Lung (tissue), 16 donors: ENCODE data around the gene PCDHA13. TPM values are rescaled to one million over a fixed set of nuclear protein-coding genes. Genes with fewer than 3 reads are reported as not detected.
"Not testable (repeated sequence)": the region's sequence is repeated elsewhere in the genome, so short reads cannot be mapped to it uniquely, and the experiment has no call there.

Source experiments
- ATAC-seq: fragments of 200-7000 bp; cut with Tn5 transposase; one replicate; pipeline ENCODE4 v1.9.1; 2020; ENCODE audit warnings: moderate number of reproducible peaks; ENCODE audit not compliant: insufficient read depth, low FRiP score
- DNase-seq, 3 donors: peaks; one replicate each; pipeline ENCODE4 v3.0.0-alpha.2; 2013 to 2017
- H3K27ac ChIP-seq, 2 donors: one replicate each; pipeline ENCODE4 v1.5.1; 2013; ENCODE audit warnings: mild to moderate bottlenecking in 2 of 2, moderate library complexity in 2 of 2, control low read depth in 1 of 2, inconsistent platforms in 1 of 2, low read depth in 1 of 2, low read length in 1 of 2
- H3K27me3 ChIP-seq, 3 donors: one replicate each; pipeline ENCODE4 v1.5.1; 2013; ENCODE audit warnings: low read length in 2 of 3; ENCODE audit not compliant: control insufficient read depth in 3 of 3, insufficient read depth in 3 of 3
- H3K36me3 ChIP-seq, 4 donors: one replicate each; pipeline ENCODE4 v1.5.1; 2013; ENCODE audit warnings: low read length in 4 of 4, mild to moderate bottlenecking in 1 of 4, moderate library complexity in 1 of 4; ENCODE audit not compliant: control insufficient read depth in 4 of 4, insufficient read depth in 4 of 4
- H3K4me1 ChIP-seq, 5 donors: one replicate each; pipeline ENCODE4 v1.5.1; 2013; ENCODE audit warnings: low read length in 5 of 5, mild to moderate bottlenecking in 2 of 5, moderate library complexity in 1 of 5; ENCODE audit not compliant: control insufficient read depth in 5 of 5, insufficient read depth in 5 of 5
- H3K4me3 ChIP-seq: one replicate; pipeline ENCODE4 v1.5.1; 2013; ENCODE audit warnings: mild to moderate bottlenecking, control low read depth, moderate library complexity
- H3K9ac ChIP-seq, 2 donors: one replicate each; pipeline ENCODE4 v1.5.1; 2013; ENCODE audit warnings: low read length in 2 of 2, control low read depth in 1 of 2; ENCODE audit not compliant: insufficient read depth in 1 of 2
- H3K9me3 ChIP-seq, 4 donors: one replicate each; pipeline ENCODE4 v1.5.1; 2013; ENCODE audit warnings: low read length in 3 of 4, mild to moderate bottlenecking in 1 of 4, moderate library complexity in 1 of 4; ENCODE audit not compliant: control insufficient read depth in 4 of 4, insufficient read depth in 3 of 4
- WGBS, 2 donors: extraction: QIAGEN DNeasy Blood & Tissue Kit; methylation state at CpG; one replicate each; pipeline ENCODE4 v1.1.7; 2013; 5-methylcytosine and 5-hydroxymethylcytosine counted together
- long read RNA-seq, 5 donors: transcript quantifications; one replicate each; lab custom pipeline, GENCODE V29; 2026
- polyA plus RNA-seq, 2 donors: library from polyadenylated mRNA; stranded (reverse); fragments of 200-250 nt; gene quantifications; one replicate each; pipeline ENCODE4 v1.2.1, GENCODE V29; 2013
- total RNA-seq, 2 donors: library from RNA; depleted of rRNA in 1 of 2; stranded (reverse); fragments of >200 nt in 1 of 2; gene quantifications; one replicate each; pipeline ENCODE4 v1.2.1, GENCODE V29; 2014 to 2021
- TF ChIP-seq, protein P1 (sequence below): IDR thresholded peaks from 2 replicates; pipeline ENCODE4 v1.5.1; 2012; ENCODE audit warnings: mild to moderate bottlenecking; ENCODE audit errors: control extremely low read depth, extremely low read depth
- donor health status: control.
- donor health status: control.
- donor health status: Bipolar disorder and iron deficiency.
- donor health status: healthy.
- donor health status: DM: yes; HTN: yes; CAD: no.

Gene PCDHA13, protein sequence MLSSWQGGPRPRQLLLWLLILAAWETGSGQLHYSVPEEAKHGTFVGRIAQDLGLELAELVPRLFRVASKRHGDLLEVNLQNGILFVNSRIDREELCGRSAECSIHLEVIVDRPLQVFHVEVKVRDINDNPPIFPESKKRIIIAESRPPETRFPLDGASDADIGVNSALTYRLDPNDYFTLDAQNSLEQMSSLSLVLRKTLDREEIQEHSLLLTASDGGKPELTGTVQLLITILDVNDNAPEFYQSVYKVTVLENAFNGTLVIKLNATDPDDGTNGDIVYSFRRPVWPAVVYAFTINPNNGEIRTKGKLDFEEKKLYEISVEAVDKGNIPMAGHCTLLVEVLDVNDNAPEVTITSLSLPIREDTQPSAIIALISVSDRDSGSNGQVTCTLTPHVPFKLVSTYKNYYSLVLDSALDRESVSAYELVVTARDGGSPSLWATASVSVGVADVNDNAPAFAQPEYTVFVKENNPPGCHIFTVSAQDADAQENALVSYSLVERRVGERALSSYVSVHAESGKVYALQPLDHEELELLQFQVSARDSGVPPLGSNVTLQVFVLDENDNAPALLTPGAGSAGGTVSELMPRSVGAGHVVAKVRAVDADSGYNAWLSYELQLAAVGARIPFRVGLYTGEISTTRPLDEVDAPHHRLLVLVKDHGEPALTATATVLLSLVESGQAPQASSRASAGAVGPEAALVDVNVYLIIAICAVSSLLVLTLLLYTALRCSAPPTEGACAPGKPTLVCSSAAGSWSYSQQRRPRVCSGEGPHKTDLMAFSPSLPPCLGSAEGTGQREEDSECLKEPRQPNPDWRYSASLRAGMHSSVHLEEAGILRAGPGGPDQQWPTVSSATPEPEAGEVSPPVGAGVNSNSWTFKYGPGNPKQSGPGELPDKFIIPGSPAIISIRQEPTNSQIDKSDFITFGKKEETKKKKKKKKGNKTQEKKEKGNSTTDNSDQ
- total RNA-seq (1 to 10 TPM in 1 of 2 donors, under 1 TPM in 1; 0.77 to 2.9 TPM), polyA plus RNA-seq (1 to 10 TPM in 1 of 2 donors, under 1 TPM in 1; 0.15 to 1.0 TPM)
- long read RNA-seq, donor 1, partial matches to known transcripts, result 0 of 1 reads
- long read RNA-seq, donor 1, other reads (novel, unspliced or antisense), result 0 of 1 reads
- long read RNA-seq, donor 2, result 0 reads
- long read RNA-seq, donor 3, result 0 reads
- long read RNA-seq, donor 4, result 0 reads
- long read RNA-seq, donor 5, result 0 reads

- no peak within 1 kb of the TSS for H3K27ac ChIP-seq
- peaks cover 0 to 5% (median 0%) of the 10 kb centered on the region in 5 donors for H3K4me1 ChIP-seq
- peaks cover 4 to 26% (median 7%) of the 10 kb centered on the region in 4 donors for H3K9me3 ChIP-seq
- TF ChIP-seq, protein P1, sequence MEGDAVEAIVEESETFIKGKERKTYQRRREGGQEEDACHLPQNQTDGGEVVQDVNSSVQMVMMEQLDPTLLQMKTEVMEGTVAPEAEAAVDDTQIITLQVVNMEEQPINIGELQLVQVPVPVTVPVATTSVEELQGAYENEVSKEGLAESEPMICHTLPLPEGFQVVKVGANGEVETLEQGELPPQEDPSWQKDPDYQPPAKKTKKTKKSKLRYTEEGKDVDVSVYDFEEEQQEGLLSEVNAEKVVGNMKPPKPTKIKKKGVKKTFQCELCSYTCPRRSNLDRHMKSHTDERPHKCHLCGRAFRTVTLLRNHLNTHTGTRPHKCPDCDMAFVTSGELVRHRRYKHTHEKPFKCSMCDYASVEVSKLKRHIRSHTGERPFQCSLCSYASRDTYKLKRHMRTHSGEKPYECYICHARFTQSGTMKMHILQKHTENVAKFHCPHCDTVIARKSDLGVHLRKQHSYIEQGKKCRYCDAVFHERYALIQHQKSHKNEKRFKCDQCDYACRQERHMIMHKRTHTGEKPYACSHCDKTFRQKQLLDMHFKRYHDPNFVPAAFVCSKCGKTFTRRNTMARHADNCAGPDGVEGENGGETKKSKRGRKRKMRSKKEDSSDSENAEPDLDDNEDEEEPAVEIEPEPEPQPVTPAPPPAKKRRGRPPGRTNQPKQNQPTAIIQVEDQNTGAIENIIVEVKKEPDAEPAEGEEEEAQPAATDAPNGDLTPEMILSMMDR, result peak; percentile 15
- H3K4me3 ChIP-seq, result no peak within 1 kb of the TSS
- 15 to 18% methylated on average over 32 to 35 of the region's 35 CpGs for WGBS, 2 donors
- no peak within 1 kb of the TSS for H3K9ac ChIP-seq
- ATAC-seq, result peak; percentile 62
- peak; percentile 29 to 58 (median 49) for DNase-seq
- H3K27me3 ChIP-seq, result peaks cover 0 to 8% (median 0%) of the 10 kb centered on the region in 3 donors
- no peaks in the 10 kb centered on the region for H3K36me3 ChIP-seq
These were observed at the start of gene PCDHA13 for GRCh38 chr5:140881889-140882590. PCDHA13 (plus strand) TSS chr5:140882124; CDS start chr5:140882269, 145 bp downstream.

- no peaks in the 10 kb centered on the region for H3K4me1 ChIP-seq
- 7 to 10% methylated on average over 8 of the region's 8 CpGs for whole genome bisulfite sequencing, 2 donors
- ATAC-seq (no peak), DNase-seq (peak in 2 of 3 donors; percentile 11 to 35)
- no peak within 1 kb of the TSS for H3K27ac ChIP-seq
- H3K27me3 ChIP-seq, result peaks cover 0 to 3% (median 0%) of the 10 kb centered on the region in 3 donors
- no peak within 1 kb of the TSS for H3K4me3 ChIP-seq
- TF ChIP-seq, protein P1, result no peak
- H3K9me3 ChIP-seq, result peaks cover 0 to 34% (median 1%) of the 10 kb centered on the region in 4 donors
- no peak within 1 kb of the TSS for H3K9ac ChIP-seq
- H3K36me3 ChIP-seq, result no peaks in the 10 kb centered on the region
These were observed 47.9 kb upstream of the PCDHA13 start, which contains the start of gene PCDHA7 for GRCh38 chr5:140833993-140834392. PCDHA7 (plus strand) TSS chr5:140834269; CDS start chr5:140834384, 115 bp downstream.

- H3K4me3 ChIP-seq, H3K36me3 ChIP-seq, DNase-seq, H3K27ac ChIP-seq, H3K27me3 ChIP-seq, ATAC-seq, H3K9ac ChIP-seq, H3K4me1 ChIP-seq: not testable (repeated sequence)
- WGBS, 2 donors, result 18 to 26% methylated on average over 24 to 27 of the region's 38 CpGs
- H3K9me3 ChIP-seq, result peaks cover 0 to 29% (median 1%) of the 10 kb centered on the region in 4 donors
These were observed 47.4 kb upstream of the PCDHA13 start for GRCh38 chr5:140834439-140835008.
